ENCODE data around the gene OR10G3.
"Not testable (repeated sequence)": the region's sequence is repeated elsewhere in the genome, so short reads cannot be mapped to it uniquely, and the experiment has no call there.

The OR10G3 gene, protein sequence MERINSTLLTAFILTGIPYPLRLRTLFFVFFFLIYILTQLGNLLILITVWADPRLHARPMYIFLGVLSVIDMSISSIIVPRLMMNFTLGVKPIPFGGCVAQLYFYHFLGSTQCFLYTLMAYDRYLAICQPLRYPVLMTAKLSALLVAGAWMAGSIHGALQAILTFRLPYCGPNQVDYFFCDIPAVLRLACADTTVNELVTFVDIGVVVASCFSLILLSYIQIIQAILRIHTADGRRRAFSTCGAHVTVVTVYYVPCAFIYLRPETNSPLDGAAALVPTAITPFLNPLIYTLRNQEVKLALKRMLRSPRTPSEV

DNA sequence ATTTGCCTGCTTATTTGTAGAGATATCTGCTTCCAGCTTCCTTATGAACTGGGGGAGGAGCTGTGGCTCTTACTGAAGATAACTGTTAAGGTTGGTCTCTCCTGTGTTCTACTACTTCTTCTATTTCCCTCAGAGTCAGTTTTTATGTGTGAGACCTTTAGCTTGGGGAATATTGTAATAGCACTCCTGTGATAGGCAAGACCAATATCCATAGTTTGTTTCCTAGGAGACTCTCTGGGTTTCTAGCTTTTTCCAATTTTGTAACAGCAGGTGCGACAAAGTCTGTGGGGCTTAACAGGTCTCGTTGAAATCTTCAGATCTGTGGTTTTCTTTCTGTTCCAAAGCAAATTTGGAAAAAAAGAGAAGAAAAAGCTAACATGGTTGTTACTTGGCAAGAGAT lies at the start of gene OR10G3:
OR10G3 (minus strand) TSS at position 101 of the 400 bp plus-strand sequence. CDS start 9,332 bp downstream, outside the sequence.
- no peak for DNase-seq (ENCODE audit: low read depth in 3 of 3)

GRCh38 chr14:21626491-21627230 lies 46.8 kb upstream of the OR10G3 start:
- DNase-seq (ENCODE audit: low read depth in 3 of 3): no peak

GRCh38 chr14:21617614-21618013 lies 37.7 kb upstream of the OR10G3 start:
- no peak for DNase-seq (ENCODE audit: low read depth in 3 of 3)

DNA sequence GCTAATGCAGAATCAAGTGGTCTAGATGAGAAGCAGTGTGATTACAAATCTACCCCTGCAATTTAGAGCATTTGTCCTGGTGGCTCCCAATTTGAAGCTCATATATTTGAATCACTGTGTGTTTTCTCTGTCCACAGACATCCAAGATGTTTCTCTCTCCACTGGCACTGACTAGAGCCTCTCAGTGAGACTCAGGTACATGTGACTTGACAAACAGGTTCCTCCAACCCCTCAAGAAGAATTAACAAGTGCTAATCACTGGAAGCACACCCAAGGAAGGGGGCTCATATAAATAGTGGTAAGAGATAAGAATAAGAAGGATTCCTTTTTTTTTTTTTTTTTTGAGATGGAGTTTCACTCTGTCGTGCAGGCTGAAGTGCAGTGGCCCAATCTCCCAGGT lies 34.4 kb upstream of the OR10G3 start:
- DNase-seq (ENCODE audit: low read depth in 3 of 3): no peak

GRCh38 chr14:21612324-21612723 lies 32.4 kb upstream of the OR10G3 start:
- no peak for DNase-seq (ENCODE audit: low read depth in 3 of 3)

DNA sequence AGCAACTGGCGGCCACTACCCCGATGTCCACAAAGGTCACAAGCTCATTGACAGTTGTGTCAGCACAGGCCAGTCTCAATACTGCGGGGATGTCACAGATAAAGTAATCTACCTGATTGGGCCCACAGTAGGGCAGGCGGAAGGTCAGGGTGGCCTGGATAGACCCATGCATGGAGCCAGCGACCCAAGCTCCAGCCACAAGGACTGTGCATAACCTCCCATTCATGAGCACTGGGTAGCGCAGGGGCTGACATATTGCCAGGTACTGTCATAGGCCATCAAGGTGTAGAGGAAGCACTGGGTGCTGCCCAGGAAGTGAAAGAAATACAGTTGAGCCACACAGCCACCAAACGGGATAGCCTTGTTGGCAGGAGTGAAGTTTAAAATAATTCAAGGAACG lies 22.3 kb upstream of the OR10G3 start:
- not testable (repeated sequence) for DNase-seq (ENCODE audit: low read depth in 3 of 3)

- no peak for DNase-seq (ENCODE audit: low read depth in 3 of 3)
Measured at GRCh38 chr14:21589317-21589716, 9.4 kb upstream of the OR10G3 start.

DNA sequence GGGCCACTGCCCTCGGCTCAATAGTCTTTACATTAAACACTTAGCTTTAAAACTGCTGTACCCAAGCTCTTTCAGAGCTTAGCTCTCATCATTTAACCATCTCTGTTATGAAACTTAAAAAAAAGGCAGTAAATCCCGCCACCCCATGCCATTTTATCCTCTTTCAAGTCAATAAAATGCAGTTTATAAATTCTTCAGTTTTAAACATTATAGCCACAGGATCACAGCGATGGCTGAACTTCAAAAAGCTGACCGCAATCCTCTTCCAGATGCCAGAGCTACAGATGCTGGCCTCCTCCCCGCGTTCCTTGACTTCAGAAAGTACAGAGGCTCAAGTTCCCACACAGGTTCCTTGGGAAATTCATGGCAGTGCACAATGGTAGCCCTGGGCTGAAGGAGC lies 4.2 kb downstream of the OR10G3 start:
- DNase-seq (ENCODE audit: low read depth in 3 of 3): no peak

DNA sequence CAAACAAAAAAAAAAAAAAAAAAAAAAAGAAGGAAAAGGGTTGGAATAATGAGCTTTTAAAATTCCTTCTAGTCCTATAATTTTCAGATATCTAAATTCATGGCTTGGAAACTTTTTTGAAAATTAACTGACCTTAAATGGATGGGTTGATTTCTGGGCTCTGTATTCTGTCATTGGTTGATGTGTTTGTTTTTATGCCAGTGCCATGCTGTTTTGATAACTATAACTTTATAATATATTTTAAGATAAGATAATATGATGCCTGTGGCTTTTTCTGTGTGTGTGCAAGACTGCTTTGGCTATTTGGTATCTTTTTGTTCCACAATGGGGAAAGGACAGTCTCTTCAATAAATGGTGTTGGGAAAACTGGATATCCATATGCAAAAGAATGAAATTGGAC lies 7.3 kb downstream of the OR10G3 start:
- DNase-seq (ENCODE audit: low read depth in 3 of 3): no peak

- no peak for DNase-seq (ENCODE audit: low read depth in 3 of 3)
Measured at GRCh38 chr14:21558703-21559170, 21.1 kb downstream of the OR10G3 start.

DNA sequence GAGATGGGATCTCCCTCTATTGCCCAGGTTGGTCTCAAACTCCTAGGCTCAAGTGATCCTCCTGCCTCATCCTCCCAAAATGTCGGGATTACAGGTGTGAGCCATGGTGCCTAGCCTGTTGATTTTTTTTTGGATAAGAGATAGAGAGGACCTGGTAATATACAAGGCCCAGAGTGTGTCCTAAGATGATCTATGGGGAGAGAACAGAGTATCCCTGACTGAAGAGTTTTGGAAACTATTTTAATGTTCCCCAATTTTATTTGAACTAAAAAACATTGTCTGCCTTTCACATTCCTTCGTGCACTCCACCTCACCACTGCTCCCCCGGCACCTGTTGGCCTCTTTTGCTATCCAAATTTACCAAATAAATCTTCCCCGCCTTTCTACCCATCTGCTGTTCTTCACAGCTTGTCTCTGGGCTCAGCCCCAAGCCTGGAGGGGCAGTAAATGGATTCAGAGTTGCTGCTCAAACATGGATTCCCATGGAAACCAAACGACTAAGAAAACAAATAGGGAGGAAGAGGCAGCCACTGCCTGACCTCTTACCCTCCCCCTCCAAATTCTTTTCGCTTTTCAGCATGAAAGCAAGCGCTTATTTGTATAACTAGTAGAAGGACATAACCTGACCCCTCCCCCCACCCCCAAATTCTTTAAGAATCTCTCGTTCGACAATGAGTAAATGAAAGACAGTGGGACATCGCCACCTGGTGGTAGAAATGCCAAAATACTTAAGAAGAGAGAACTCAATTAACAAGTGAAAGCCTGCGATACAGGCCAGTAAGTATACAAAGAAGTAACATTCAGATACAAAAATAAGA lies 22.6 kb downstream of the OR10G3 start:
- DNase-seq (ENCODE audit: low read depth in 3 of 3): peak; percentile 49 to 68 (median 61)

GRCh38 chr14:21556378-21557083 lies 23.3 kb downstream of the OR10G3 start:
- no peak for DNase-seq (ENCODE audit: low read depth in 3 of 3)

DNA sequence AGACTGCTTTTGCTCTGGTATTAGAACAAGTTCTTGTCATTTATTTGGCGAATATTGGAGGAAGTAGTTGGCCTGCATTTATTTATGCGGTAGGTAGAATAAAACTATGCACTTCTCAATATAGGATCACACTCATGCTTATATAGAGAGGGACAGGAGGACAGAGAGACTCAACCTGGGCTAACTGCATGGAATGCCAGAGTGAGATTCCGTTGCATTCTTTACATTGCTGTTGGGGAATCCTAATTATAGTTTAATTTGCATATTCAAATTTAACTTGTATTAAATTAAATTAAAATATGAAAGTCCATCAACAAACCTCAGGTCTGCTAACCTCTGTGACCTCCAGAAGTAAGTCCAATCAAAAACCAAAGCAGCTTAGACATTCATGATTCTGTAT lies 26.6 kb downstream of the OR10G3 start:
- DNase-seq (ENCODE audit: low read depth in 3 of 3): no peak

DNA sequence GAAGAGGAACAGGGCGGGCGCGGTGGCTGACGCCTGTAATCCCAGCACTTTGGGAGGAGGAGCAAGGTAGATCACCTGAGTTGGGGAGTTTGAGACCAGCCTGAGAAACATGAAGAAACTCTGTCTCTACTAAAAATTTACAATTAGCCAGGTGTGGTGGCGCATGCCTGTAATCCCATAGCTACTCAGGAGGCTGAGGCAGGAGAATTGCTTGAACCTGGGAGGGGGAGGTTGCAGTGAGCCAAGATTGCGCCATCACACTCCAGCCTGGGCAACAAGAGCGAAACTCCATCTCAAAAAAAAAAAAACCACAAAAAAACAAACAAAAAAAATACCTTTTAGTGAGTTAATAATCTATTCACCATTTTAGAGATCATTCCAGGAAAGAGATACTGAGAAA lies 35.3 kb downstream of the OR10G3 start:
- not testable (repeated sequence) for DNase-seq (ENCODE audit: low read depth in 3 of 3)

DNA sequence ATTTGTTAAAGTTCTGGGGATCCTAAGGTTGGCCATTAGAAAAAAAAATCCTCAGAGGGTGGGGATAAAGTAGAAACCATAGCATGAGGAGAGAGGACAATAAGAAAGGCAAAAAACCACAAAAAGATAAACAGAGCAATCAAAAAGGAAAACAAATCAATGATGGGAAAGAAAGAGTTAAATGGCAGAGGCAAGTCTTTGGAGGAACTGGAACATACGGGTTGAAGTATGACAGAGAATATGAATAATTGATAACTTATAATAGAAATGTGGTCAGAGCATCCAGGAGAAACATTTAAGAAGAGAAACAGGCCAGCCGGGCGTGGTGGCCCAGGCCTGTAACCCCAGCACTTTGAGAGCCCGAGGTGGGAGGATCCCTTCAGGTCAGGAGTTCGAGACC lies 35.9 kb downstream of the OR10G3 start:
- DNase-seq (ENCODE audit: low read depth in 3 of 3): no peak

DNA sequence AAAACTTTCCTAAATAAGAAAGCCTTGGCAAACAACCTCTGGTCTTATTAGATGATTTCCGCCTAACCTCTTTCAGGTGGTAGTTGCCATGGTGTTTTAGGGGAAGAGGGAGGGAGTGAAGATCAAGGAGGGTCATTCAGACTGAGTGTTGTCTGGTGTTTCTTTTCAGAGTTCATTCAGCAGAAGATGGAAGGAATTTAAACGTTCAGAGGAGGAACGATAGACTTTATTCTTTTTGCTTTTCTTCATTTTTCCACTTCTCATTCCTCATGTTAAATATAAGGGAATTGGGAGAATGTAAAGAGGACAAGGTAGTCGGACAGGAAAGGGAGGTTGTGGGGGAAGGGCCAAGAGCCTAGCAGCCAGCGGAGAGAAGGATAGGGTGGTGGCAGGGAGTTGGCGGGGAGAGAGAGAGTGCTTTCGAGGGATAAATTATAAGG lies 36.3 kb downstream of the OR10G3 start:
- no peak for DNase-seq (ENCODE audit: low read depth in 3 of 3)

DNA sequence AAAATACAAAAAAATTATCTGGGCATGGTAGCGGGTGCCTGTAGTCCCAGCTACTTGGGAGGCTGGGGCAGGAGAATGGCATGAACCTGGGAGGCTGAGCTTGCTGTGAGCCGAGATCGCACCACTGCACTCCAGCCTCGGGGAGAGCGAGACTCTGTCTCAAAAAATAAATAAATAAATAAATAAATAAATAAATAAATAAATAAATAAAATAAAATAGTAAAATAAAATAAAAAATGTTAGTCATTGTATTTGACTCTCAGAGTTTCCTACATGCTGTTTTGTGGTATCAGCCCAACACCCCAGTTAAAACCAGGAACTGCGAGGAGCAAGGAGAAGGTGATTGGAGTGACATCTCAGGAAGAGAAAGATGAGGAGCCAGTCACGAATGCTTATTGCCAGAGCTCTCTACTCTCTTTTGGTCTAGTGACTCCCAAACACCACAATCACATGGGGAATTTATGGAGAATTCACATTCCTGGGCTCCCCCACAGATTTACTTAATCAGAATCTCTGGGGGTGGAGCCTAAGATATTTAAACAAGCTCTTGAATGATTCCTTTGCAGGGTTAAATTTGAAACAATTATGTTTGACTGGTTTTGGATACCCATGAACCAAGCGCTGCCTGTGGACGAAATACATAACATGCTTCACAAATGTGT lies 38.3 kb downstream of the OR10G3 start:
- DNase-seq (ENCODE audit: low read depth in 3 of 3): no peak

GRCh38 chr14:21539189-21539940 lies 40.5 kb downstream of the OR10G3 start:
- no peak for DNase-seq (ENCODE audit: low read depth in 3 of 3)

- no peak for DNase-seq (ENCODE audit: low read depth in 3 of 3)
Measured at GRCh38 chr14:21537090-21537424, 42.8 kb downstream of the OR10G3 start.

DNA sequence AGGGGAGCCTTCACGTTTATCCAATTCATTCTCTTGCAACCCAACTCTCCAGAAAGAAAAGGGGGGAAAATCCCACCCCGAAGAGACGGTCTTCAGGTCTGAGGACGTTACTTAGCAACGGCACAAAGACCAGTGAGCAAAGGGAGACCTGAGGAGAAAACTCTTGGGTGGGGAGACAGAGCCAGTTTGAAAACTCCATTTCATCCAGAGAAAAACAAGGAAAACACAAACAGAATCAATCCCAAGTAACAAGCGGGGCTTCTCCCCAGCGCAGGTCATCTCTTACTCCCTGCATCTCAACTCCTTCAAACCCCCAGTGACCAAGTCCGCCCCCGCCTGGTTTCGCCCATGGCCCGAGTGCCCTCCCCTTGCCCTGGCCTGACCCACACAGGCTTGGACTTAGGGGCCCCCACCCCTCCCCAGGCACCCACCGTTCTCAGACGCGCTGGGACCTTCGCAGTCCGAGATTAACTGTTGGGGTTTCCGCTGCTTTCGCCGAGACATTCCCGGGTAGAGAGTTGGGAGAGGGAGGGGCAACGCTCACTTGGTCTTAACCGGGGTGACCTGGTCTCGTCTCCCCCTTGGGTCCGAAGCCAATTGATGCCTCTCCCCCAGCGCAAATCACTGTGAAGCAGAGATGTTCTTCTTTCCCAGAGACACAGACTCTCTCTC lies 43.3 kb downstream of the OR10G3 start:
- DNase-seq (ENCODE audit: low read depth in 3 of 3): no peak
